GM18520 (cell line): ENCODE measurements around the gene ZNF541.
A peak's percentile ranks its signal among the peaks of the same experiment; 100 is the strongest.

Experiments used
- ATAC-seq: cut with Tn5 transposase; IDR thresholded peaks from one replicate; pipeline ENCODE4 v1.9.1; 2021; ENCODE audit not compliant: unreplicated experiment

ZNF541 gene

GRCh38 chr19:47544476-47544875 lies 28.5 kb downstream of the ZNF541 start:
- ATAC-seq: no peak

- no peak for ATAC-seq
Observed at GRCh38 chr19:47544075-47544474, 28.9 kb downstream of the ZNF541 start.

- no peak for ATAC-seq
Observed at GRCh38 chr19:47542030-47542475, 30.9 kb downstream of the ZNF541 start.

DNA sequence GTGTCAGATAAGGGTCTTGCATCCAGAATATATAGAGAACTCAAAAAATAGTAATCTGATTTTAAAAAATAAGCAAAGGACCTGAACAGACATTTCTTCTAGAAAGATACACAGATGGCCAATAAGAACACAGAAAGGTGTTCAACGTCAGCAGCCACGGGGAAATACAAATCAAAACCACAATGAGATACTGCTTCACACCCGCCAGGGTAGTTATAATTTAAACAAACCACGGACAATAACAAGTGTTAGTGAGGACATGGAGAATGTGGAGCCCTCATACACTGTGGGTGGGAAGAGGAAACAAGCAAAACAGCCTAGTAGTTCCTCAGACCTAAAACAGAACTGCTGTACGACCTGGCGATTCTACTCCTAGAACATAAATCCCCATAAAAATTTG lies 31.4 kb downstream of the ZNF541 start:
- peak; percentile 50 for ATAC-seq

GRCh38 chr19:47540748-47541147 lies 32.2 kb downstream of the ZNF541 start:
- ATAC-seq: no peak

GRCh38 chr19:47539747-47540311 lies 33.1 kb downstream of the ZNF541 start:
- no peak for ATAC-seq

DNA sequence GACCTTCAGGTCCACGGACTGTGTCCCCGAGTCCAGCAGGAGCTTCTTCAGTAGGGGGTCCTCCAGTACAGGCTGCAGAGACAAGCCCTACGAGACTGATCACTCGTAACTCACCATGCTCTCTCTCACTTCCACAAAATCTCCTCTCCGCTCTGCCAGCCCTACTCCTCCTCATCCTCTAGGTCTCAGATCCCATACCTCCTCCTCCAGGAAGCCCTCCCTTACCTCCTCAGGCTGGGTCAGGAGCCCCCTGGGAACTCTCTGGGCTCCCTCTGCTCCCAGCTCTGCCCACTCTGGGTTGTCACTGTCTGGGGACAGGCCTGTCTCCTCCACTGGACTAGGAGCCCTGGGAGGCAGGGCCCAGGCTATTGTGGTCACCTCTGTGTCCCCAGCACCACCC lies 34.1 kb downstream of the ZNF541 start:
- ATAC-seq: no peak

DNA sequence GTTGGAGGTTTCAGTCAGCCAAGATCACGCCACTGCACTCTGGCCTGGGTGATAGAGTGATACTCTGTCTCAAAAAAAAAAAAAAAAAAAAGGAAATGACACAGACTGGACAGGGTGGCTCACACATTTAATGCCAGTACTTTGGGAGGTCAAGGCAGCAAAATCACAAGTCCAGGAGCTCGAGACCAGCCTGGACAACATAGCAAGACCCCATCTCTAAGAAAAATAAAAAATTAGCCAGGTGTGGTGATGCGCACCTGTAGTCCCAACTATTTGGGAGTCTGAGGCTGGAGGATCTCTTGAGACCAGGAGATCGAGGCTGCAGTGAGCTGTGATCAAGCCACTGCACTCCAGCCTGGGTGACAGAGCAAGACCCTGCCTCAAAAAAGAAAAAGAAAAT lies 35.5 kb downstream of the ZNF541 start:
- ATAC-seq: no peak

DNA sequence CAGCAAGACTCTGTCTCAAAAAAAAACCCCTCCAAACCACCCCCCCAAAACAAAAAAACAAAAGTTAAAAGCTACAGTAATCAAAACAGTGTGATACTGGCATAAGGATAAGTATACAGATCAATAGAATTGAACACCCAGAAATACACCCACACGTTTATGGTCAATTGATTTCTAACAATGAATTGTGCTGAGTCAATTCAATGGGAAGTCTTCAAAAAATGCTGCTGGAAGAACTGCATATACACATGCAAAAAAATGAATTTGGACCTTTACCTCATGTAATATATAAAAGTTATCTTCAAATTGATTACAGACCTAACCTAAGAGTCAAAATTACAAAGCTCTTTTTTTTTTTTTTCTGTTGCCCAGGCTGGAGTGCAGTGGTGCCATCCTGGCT lies 38.3 kb downstream of the ZNF541 start:
- ATAC-seq: no peak

DNA sequence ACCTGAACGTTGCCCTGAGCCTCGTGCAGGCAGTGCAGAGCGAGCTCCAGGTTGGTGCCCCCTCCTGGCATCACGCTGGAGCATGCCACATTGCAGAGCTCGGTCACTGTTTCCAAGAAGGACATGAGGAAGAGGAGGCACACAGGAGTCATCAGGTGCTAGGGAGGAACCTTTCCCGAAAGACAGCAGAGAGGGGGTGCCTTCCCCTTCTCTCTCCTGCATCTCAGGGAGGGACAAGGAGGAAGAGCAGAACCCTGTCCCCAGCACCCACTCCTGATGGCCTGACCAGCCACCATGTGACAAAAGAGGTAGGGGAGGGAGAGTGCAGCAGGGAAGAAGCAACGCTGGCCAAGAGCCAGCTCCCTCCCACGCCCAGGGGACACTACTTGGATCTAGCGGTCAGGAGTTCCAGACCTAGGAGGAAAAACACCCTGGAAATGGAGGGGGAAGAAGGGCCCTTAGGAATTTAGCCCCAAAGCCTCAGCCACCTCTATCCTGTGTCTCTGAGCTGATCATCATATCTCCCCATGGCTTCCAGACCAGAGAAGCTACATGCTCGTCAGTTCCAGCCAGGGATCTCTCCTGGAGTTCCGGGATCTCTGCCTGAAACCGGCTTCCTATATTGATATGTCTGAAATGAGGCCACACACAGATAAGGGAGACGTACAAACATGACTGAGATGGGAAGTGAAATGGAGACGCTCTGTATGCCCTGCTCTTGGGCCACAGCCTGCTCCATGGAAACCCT lies 41.1 kb downstream of the ZNF541 start:
- no peak for ATAC-seq

DNA sequence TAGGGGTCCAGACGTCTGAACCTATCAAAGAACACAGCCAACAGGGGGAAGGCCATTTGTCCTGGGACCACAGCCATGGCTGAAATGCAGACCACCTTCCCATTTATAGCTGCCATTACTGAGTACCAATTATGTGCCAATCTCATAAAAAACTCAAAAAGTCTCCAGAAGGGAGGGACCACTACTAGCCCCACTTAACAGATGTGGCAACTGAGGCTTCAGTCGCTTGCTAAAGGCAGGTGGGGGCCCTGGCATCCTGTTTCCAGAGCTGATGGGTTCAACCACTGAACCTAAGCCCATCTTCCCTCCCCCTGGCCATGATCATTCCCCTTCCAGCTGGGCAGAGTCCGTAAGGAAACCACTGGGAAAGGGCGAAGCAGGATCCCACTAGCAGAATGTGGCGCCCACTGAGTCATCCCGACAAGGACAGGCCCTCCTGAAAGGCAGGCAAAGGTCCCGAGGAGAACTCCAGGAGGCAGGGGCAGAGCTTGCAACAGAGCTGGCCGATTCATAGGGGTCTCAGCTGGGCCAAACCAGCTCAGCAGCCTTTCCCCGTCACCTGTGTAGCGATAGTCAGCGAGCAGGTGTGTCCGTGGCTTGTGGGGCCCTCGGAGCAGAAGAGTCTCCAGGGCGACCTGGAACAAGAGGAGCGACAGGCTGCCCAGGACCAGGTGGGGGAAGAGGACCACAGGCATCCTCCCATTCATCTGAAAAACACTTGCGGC lies 43.8 kb downstream of the ZNF541 start:
- ATAC-seq: no peak

- no peak for ATAC-seq
Observed at GRCh38 chr19:47526798-47527197, 46.1 kb downstream of the ZNF541 start.

DNA sequence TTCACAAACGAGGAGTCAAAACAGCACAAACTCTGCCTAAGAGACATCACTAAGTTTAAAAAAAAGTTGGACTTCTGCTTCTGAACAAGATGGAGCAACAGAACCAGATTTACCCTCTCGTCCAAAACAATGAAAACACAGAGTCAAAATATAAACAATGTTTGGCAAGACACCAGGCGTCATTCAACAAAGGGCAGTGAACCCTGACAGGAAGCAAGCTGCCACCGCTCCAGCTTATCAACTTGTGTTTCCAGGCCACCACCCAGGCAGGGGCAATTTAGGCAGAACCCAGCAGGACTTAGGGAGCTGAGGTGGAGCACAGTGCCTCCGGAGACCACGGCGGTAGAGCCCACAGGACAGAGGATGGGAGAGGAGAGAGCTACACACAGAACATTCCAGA lies 49.5 kb downstream of the ZNF541 start:
- ATAC-seq: no peak
